ENCODE measurements around the gene TENT4B.

GRCh38 chr16:50152351-50152806 is 727 bp upstream of the TENT4B start:
- no peak for TF ChIP-seq CTCF (IDR thresholded peaks at IDR 0.05)
- no peak for TF ChIP-seq POLR2A (IDR thresholded peaks at IDR 0.05)
